Measurements from ENCODE around the gene PITX3. TPM values are rescaled to one million over a fixed set of nuclear protein-coding genes. Genes with fewer than 3 reads are reported as not detected.

PITX3 gene
- total and polyA plus RNA-seq, 10 of the 15 experiments (the other 5 are each of a cell fraction or from before 2014, with no cell fraction given): not detected

DNA sequence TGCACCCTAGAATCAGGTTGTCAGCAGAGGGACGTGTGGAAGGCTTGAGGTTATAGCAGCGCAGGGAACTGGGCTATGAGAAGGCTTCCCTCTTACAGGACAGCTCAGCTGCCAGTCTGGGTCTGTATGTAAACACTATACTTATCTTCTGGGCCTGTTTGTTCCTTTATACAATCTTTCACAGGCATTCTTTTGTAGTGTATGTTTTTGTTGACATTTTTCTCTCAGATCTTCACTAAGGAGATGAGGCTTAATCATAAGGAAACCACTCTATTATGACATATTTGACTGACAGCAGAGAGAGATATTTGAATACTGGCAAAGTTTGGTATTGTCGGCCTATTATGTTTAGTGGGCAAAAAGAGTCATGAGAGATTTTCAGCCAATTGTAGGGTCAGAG lies 4.9 kb upstream of the PITX3 start (continued):
- no peak for TF ChIP-seq POLR2AphosphoS2 (IDR thresholded peaks at IDR 0.05; ENCODE audit: low read depth, low read length)
- no peak for TF ChIP-seq HCFC1 (IDR thresholded peaks at IDR 0.05; ENCODE audit: low read length)
- TF ChIP-seq ZNF622 (IDR thresholded peaks at IDR 0.05): no peak
- TF ChIP-seq, protein P1, sequence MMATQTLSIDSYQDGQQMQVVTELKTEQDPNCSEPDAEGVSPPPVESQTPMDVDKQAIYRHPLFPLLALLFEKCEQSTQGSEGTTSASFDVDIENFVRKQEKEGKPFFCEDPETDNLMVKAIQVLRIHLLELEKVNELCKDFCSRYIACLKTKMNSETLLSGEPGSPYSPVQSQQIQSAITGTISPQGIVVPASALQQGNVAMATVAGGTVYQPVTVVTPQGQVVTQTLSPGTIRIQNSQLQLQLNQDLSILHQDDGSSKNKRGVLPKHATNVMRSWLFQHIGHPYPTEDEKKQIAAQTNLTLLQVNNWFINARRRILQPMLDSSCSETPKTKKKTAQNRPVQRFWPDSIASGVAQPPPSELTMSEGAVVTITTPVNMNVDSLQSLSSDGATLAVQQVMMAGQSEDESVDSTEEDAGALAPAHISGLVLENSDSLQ (IDR thresholded peaks at IDR 0.05): peak; percentile 96
- TF ChIP-seq ZNF24 (IDR thresholded peaks at IDR 0.05): no peak
- TF ChIP-seq, protein P2, sequence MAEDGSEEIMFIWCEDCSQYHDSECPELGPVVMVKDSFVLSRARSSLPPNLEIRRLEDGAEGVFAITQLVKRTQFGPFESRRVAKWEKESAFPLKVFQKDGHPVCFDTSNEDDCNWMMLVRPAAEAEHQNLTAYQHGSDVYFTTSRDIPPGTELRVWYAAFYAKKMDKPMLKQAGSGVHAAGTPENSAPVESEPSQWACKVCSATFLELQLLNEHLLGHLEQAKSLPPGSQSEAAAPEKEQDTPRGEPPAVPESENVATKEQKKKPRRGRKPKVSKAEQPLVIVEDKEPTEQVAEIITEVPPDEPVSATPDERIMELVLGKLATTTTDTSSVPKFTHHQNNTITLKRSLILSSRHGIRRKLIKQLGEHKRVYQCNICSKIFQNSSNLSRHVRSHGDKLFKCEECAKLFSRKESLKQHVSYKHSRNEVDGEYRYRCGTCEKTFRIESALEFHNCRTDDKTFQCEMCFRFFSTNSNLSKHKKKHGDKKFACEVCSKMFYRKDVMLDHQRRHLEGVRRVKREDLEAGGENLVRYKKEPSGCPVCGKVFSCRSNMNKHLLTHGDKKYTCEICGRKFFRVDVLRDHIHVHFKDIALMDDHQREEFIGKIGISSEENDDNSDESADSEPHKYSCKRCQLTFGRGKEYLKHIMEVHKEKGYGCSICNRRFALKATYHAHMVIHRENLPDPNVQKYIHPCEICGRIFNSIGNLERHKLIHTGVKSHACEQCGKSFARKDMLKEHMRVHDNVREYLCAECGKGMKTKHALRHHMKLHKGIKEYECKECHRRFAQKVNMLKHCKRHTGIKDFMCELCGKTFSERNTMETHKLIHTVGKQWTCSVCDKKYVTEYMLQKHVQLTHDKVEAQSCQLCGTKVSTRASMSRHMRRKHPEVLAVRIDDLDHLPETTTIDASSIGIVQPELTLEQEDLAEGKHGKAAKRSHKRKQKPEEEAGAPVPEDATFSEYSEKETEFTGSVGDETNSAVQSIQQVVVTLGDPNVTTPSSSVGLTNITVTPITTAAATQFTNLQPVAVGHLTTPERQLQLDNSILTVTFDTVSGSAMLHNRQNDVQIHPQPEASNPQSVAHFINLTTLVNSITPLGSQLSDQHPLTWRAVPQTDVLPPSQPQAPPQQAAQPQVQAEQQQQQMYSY (CRISPR knock-in tag; IDR thresholded peaks at IDR 0.05): no peak

DNA sequence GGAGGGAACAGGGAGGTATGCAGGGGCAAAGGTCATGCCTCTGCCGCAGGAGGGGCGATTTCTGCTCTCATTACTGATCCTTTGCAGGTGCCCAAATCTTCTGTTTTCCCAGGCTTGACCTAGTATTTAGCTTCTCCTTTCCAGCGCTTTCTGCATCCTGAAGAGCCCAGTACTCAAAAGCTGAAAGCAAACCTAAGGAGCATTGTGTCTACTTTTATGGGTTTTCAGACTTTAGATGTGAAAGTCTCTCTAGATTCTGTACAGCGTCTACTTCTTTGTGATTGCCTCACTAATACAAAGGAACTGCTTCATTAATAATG lies 4.6 kb upstream of the PITX3 start:
- peaks cover 4% of the 10 kb centered on the region; the same call in 1 of the 2 replicates for H3K4me1 ChIP-seq (ENCODE audit: control insufficient read depth, insufficient read depth, low read length)
- RAD21 ChIA-PET (ENCODE audit: unreplicated experiment): interaction anchor here (1.5 to 2.5 kb wide), 3 partner anchors 16 to 149 kb away, joined by 3 to 15 read pairs (median 14); partner anchors contain the start of gene NFKB2
- ATAC-seq (peak; percentile 3), FAIRE-seq (no peak), DNase-seq (ENCODE audit: low read depth, low spot score) (no peak)
- no peaks in the 10 kb centered on the region for H4K20me1 ChIP-seq (ENCODE audit: control insufficient read depth, insufficient read depth)
- POLR2A ChIA-PET: interaction anchor here (0.6 to 1.2 kb wide), 9 partner anchors 13 to 257 kb away, joined by 3 to 5 read pairs (median 3); partner anchors contain the start of genes ACTR1A, CUEDC2, NFKB2 and NOLC1
- SMC1A ChIA-PET (ENCODE audit: uncharacterized antibody, unreplicated experiment): interaction anchor here (0.6 to 2.3 kb wide), 8 partner anchors 14 to 110 kb away, joined by 3 to 7 read pairs (median 4); no protein-coding TSS in a partner anchor
- intact Hi-C loops (cut with micrococcal nuclease; ENCODE audit: unreplicated experiment): no loop called here
- 0 out of 4 replicates have a peak, but pooled peaks cover 0 to 2% of the 10 kb centered on the region in 2 experiments for H3K36me3 ChIP-seq (ENCODE audit: control insufficient read depth in 2 of 2, insufficient read depth in 2 of 2, low read length in 1 of 2)
- H3K27ac ChIP-seq (ENCODE audit: control insufficient read depth, insufficient read depth): peak overlapping the region; percentile 88
- CTCF ChIA-PET: interaction anchor here (0.9 to 5.1 kb wide), 4 partner anchors 13 to 147 kb away, joined by 5 to 45 read pairs (median 20); no protein-coding TSS in a partner anchor
- peaks cover under 1 to 3% of the 10 kb centered on the region in 2 experiments for H3K27me3 ChIP-seq (replicated peaks in 1 of 2; ENCODE audit: control insufficient read depth in 2 of 2, insufficient read depth in 2 of 2, low read length in 1 of 2)
- peak overlapping the region; percentile 92 for H3K4me2 ChIP-seq (ENCODE audit: control insufficient read depth, insufficient read depth)
- H3K9ac ChIP-seq (ENCODE audit: control insufficient read depth, insufficient read depth, low read length): peak overlapping the region; percentile 90
- BruUV-seq (replicated peaks): no TSS peak
- H2AFZ ChIP-seq (ENCODE audit: control insufficient read depth, low read depth, low read length): peak overlapping the region; percentile 98
- peak overlapping the region; percentile 86 for H3K4me3 ChIP-seq
- in situ Hi-C loops (cut with MboI): no loop called here
- no peaks in the 10 kb centered on the region for H3K9me3 ChIP-seq (replicated peaks; ENCODE audit: control insufficient read depth, insufficient read depth, low read length)
- peaks cover 51% of the 10 kb centered on the region for H3K79me2 ChIP-seq (ENCODE audit: control insufficient read depth, insufficient read depth, low read length)
- TF ChIP-seq MTA3 (IDR thresholded peaks at IDR 0.05; ENCODE audit: borderline replicate concordance, low read length) (no peak), NR2C2 (IDR thresholded peaks at IDR 0.05; ENCODE audit: borderline replicate concordance, control insufficient read depth, insufficient read length, low read depth) (peak; percentile 71), MEF2A (IDR thresholded peaks at IDR 0.05; ENCODE audit: insufficient read depth, low read depth, low read length) (no peak), NFYA (IDR thresholded peaks at IDR 0.05; ENCODE audit: borderline replicate concordance, low read depth, low read length) (no peak), NR2F1 (conservative IDR thresholded peaks at IDR 0.05) (peak; percentile 61; the same call in 1 of the 2 replicates), FOXK2 (IDR thresholded peaks at IDR 0.05) (no peak), CBX5 (IDR thresholded peaks at IDR 0.05; ENCODE audit: low read depth) (no peak), RB1 (IDR thresholded peaks at IDR 0.05; ENCODE audit: borderline replicate concordance) (no peak), EP300 (IDR thresholded peaks at IDR 0.05; ENCODE audit: borderline replicate concordance in 1 of 2, control insufficient read depth in 1 of 2, low read depth in 2 of 2, low read length in 2 of 2) (no peak), LARP7 (IDR thresholded peaks at IDR 0.05) (0 out of 2 replicates have a peak, but pooled peaks have one; percentile 3), JUND (IDR thresholded peaks at IDR 0.05; ENCODE audit: low read depth, low read length) (no peak), ESRRA (IDR thresholded peaks at IDR 0.05; ENCODE audit: low read length) (no peak), MEF2B (IDR thresholded peaks at IDR 0.05; ENCODE audit: partially characterized antibody, poor library complexity, severe bottlenecking) (peak; percentile 18), PAX5 (IDR thresholded peaks at IDR 0.05; ENCODE audit: borderline replicate concordance, low read depth, low read length) (no peak), RUNX3 (IDR thresholded peaks at IDR 0.05; ENCODE audit: low read length) (no peak)
- WGBS (ENCODE audit: insufficient coverage, insufficient replicate concordance, low lambda C conversion rate, missing lambda C conversion rate): 2% methylated on average over 4 of the region's 4 CpGs

Measured in GM12878 (cell line).